ENCODE data around the gene OR2A1. TPM values are rescaled to one million over a fixed set of nuclear protein-coding genes. Genes with fewer than 3 reads are reported as not detected.
"Not testable (repeated sequence)": the region's sequence is repeated elsewhere in the genome, so short reads cannot be mapped to it uniquely, and the experiment has no call there.

OR2A1 gene
- 0.05 TPM in 1 of 2 replicates, not detected in the other for total RNA-seq (2014; rRNA removed; shearing (Covaris generic))

- DNase-seq (ENCODE audit: low read depth), result not testable (repeated sequence)
Measured at GRCh38 chr7:144311872-144312469, at the start of gene OR2A1. OR2A1 (plus strand) TSS chr7:144312419; CDS start chr7:144318125, 5,706 bp downstream.

- DNase-seq (ENCODE audit: low read depth), result not testable (repeated sequence)
Measured at GRCh38 chr7:144264692-144265091, 47.5 kb upstream of the OR2A1 start, which contains the start of gene OR2A7. OR2A7 (minus strand) TSS chr7:144264792; CDS start chr7:144259628, 5,164 bp downstream.

- not testable (repeated sequence) for DNase-seq (ENCODE audit: low read depth)
Measured at GRCh38 chr7:144269188-144269587, 43.0 kb upstream of the OR2A1 start, which contains the start of gene CTAGE8. CTAGE8 (minus strand) TSS chr7:144269288; CDS start chr7:144269250, 38 bp downstream.

GRCh38 chr7:144275281-144275680 lies 36.9 kb upstream of the OR2A1 start:
- not testable (repeated sequence) for DNase-seq (ENCODE audit: low read depth)

- not testable (repeated sequence) for DNase-seq (ENCODE audit: low read depth)
Measured at GRCh38 chr7:144280010-144280409, 32.2 kb upstream of the OR2A1 start.

- DNase-seq (ENCODE audit: low read depth), result not testable (repeated sequence)
Measured at GRCh38 chr7:144281981-144282380, 30.2 kb upstream of the OR2A1 start.

GRCh38 chr7:144282490-144282889 lies 29.7 kb upstream of the OR2A1 start:
- not testable (repeated sequence) for DNase-seq (ENCODE audit: low read depth)

GRCh38 chr7:144283716-144284115 lies 28.5 kb upstream of the OR2A1 start:
- DNase-seq (ENCODE audit: low read depth), result not testable (repeated sequence)

- DNase-seq (ENCODE audit: low read depth), result not testable (repeated sequence)
Measured at GRCh38 chr7:144287171-144287784, 24.9 kb upstream of the OR2A1 start.

- not testable (repeated sequence) for DNase-seq (ENCODE audit: low read depth)
Measured at GRCh38 chr7:144291607-144292006, 20.6 kb upstream of the OR2A1 start.

- not testable (repeated sequence) for DNase-seq (ENCODE audit: low read depth)
Measured at GRCh38 chr7:144292384-144293161, 19.6 kb upstream of the OR2A1 start.

- not testable (repeated sequence) for DNase-seq (ENCODE audit: low read depth)
Measured at GRCh38 chr7:144293794-144294499, 18.3 kb upstream of the OR2A1 start.

GRCh38 chr7:144302578-144303303 lies 9.5 kb upstream of the OR2A1 start:
- not testable (repeated sequence) for DNase-seq (ENCODE audit: low read depth)

GRCh38 chr7:144303607-144304006 lies 8.6 kb upstream of the OR2A1 start:
- not testable (repeated sequence) for DNase-seq (ENCODE audit: low read depth)

- not testable (repeated sequence) for DNase-seq (ENCODE audit: low read depth)
Measured at GRCh38 chr7:144305156-144305555, 7.1 kb upstream of the OR2A1 start.

- not testable (repeated sequence) for DNase-seq (ENCODE audit: low read depth)
Measured at GRCh38 chr7:144309702-144310101, 2.5 kb upstream of the OR2A1 start.

GRCh38 chr7:144311218-144311617 lies 1.0 kb upstream of the OR2A1 start:
- DNase-seq (ENCODE audit: low read depth), result not testable (repeated sequence)

- DNase-seq (ENCODE audit: low read depth), result not testable (repeated sequence)
Measured at GRCh38 chr7:144317537-144317936, 5.3 kb downstream of the OR2A1 start.

GRCh38 chr7:144319547-144319946 lies 7.3 kb downstream of the OR2A1 start:
- DNase-seq (ENCODE audit: low read depth), result not testable (repeated sequence)

GRCh38 chr7:144321677-144322206 lies 9.5 kb downstream of the OR2A1 start:
- not testable (repeated sequence) for DNase-seq (ENCODE audit: low read depth)

Measured in M059J (cell line).